Activated T-cell treated with anti-CD3 and anti-CD28 coated beads, Interleukin-2, amount 50 U/mL, for 72 hours (primary cell): ENCODE results near the gene GRID2. TPM values are rescaled to one million over a fixed set of nuclear protein-coding genes. Genes with fewer than 3 reads are reported as not detected.

Experiments used
- ATAC-seq, 2 donors: fragments of 150-1000 bp; cut with Tn5 transposase; replicated peaks in 1 of 2; 2 replicates each; pipeline ENCODE4 v1.10.0; 2021; ENCODE audit warnings: moderate library complexity in 2 of 2, mild to moderate bottlenecking in 1 of 2
- DNase-seq, 2 donors: peaks; one replicate each; pipeline ENCODE4 v3.0.0; 2021 to 2022; ENCODE audit warnings: mixed read lengths in 1 of 2
- H3K27ac Mint-ChIP-seq: one replicate; pipeline ENCODE4 v1.8.0; 2022; ENCODE audit warnings: mild to moderate bottlenecking, moderate library complexity, mixed read lengths
- H3K27me3 Mint-ChIP-seq: one replicate; pipeline ENCODE4 v1.8.0; 2022; ENCODE audit warnings: low read depth, mixed read lengths
- H3K36me3 Mint-ChIP-seq, 2 donors: one replicate each; pipeline ENCODE4 v1.8.0; 2022; ENCODE audit warnings: mixed read lengths in 2 of 2, mild to moderate bottlenecking in 1 of 2; ENCODE audit not compliant: insufficient read depth in 2 of 2
- H3K4me1 Mint-ChIP-seq: one replicate; pipeline ENCODE4 v1.8.0; 2022; ENCODE audit warnings: low read depth, mixed read lengths
- H3K4me3 Mint-ChIP-seq, 2 donors: one replicate each; pipeline ENCODE4 v1.8.0; 2022; ENCODE audit warnings: mild to moderate bottlenecking in 2 of 2, mixed read lengths in 2 of 2, moderate library complexity in 2 of 2
- H3K9me3 Mint-ChIP-seq, 2 donors: one replicate each; pipeline ENCODE4 v1.8.0; 2022; ENCODE audit warnings: mixed read lengths in 2 of 2
- total RNA-seq, 2 donors: library from RNA; stranded (reverse); gene quantifications; one replicate each; pipeline ENCODE4 v1.2.3, GENCODE V29; 2022

Gene GRID2
- total RNA-seq, 2 donors from 2014 or later = not detected

DNA sequence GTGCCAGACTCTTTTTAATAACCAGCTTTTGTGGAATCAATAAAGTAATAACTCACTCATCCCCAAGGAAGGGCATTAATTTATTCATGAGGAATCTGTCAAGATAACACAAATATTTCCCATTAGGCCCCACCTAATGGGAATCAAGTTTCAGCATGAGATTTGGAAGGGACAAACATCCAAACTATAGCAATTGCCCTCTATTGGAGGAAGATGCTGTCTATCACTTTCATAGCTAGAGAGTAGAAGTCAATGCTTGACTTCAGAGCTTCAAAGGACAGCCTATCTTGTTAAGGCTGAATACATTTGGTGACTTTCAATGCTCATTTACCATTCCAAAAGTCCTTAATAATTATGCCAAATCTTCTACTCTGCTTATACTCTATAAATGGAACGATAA, 1439.9 kb downstream of the GRID2 start:
- H3K4me3 Mint-ChIP-seq = no peak overlapping the region
- H3K4me1 Mint-ChIP-seq = no peaks in the 10 kb centered on the region
- H3K27ac Mint-ChIP-seq = no peak overlapping the region
- no peak for ATAC-seq
- DNase-seq = no peak
- H3K27me3 Mint-ChIP-seq = no peaks in the 10 kb centered on the region
- peaks cover 0 to 2% of the 10 kb centered on the region in 2 donors for H3K9me3 Mint-ChIP-seq
- no peaks in the 10 kb centered on the region for H3K36me3 Mint-ChIP-seq

DNA sequence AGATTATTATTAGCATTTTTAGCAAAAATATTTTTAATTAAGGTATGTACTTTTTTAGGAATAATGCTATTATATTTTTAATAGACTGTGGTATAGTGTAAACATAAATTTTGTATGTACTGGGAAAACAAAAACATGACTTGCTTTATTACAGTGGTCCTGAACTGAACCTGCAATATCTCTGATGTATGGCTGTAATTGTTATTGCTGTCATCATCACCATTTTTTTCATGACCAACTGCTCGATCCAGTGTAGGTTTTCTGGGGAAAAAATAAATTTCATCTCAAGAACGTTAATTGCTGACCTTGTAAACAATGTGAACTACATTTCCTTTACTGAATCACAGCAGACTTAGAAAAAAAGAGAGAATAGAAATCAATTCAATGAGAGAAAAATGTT, 1441.2 kb downstream of the GRID2 start:
- Mint-ChIP-seq H3K4me1 (no peaks in the 10 kb centered on the region), H3K36me3 (no peaks in the 10 kb centered on the region), H3K27me3 (no peaks in the 10 kb centered on the region), H3K9me3 (peaks cover 0 to 2% of the 10 kb centered on the region in 2 donors), H3K27ac (no peak overlapping the region), H3K4me3 (no peak overlapping the region)
- DNase-seq (no peak), ATAC-seq (no peak)

- Mint-ChIP-seq H3K4me3 (no peak overlapping the region), H3K9me3 (peaks cover 0 to 2% of the 10 kb centered on the region in 2 donors), H3K27me3 (no peaks in the 10 kb centered on the region), H3K4me1 (no peaks in the 10 kb centered on the region), H3K27ac (no peak overlapping the region), H3K36me3 (no peaks in the 10 kb centered on the region)
- ATAC-seq (no peak), DNase-seq (no peak)
These were observed 1442.3 kb downstream of the GRID2 start for GRCh38 chr4:93746031-93746430.

DNA sequence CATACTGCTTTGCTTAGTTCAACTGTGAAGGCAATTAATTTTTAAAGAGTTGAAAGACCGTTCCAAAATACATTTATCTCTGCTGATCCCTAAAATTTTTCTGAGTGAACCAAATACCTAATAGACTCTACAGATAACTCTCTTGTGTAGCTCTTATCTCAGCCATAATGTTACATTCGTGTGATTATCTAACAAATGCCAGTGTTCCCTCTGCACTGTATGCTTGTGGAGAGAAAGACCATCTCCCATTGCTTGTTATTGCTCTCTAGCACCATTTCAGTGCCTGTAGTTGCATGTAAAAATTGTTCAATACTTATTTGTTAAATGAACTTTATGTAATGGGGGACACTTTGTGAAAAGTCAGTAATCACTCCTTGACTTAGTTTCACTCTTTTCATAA, 1443.5 kb downstream of the GRID2 start:
- DNase-seq = no peak
- Mint-ChIP-seq H3K9me3 (peaks cover 0 to 2% of the 10 kb centered on the region in 2 donors), H3K4me1 (no peaks in the 10 kb centered on the region), H3K4me3 (no peak overlapping the region), H3K27ac (no peak overlapping the region), H3K27me3 (no peaks in the 10 kb centered on the region), H3K36me3 (no peaks in the 10 kb centered on the region)
- no peak for ATAC-seq

GRCh38 chr4:93748373-93749291, 1444.9 kb downstream of the GRID2 start:
- Mint-ChIP-seq H3K27ac (no peak overlapping the region), H3K36me3 (no peaks in the 10 kb centered on the region), H3K27me3 (no peaks in the 10 kb centered on the region), H3K9me3 (peaks cover 0 to 2% of the 10 kb centered on the region in 2 donors), H3K4me3 (no peak overlapping the region), H3K4me1 (no peaks in the 10 kb centered on the region)
- DNase-seq (no peak), ATAC-seq (no peak)

DNA sequence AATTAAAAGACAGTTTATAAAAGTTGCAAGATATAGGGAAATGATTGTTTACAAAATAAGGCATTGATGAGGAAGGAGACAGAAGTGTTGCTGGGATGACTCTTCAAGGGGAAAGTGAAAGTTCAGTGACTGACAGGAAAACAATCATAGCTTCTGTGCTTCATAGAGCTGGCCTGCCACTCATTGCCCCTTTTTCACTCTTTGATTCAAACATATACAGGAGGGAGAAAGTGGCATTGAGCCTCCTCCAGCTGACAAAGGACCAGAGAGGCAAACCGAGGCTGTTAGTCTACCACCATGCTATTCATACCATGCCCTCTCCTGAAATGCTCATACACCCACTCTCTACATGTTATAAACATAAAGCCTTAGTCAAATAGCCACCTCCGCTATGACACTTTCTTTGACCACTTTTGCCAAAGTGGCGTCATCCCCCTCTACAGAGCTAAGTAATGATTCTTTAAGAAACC, 1445.6 kb downstream of the GRID2 start:
- Mint-ChIP-seq H3K4me1 (no peaks in the 10 kb centered on the region), H3K9me3 (no peaks in the 10 kb centered on the region), H3K36me3 (no peaks in the 10 kb centered on the region), H3K27me3 (no peaks in the 10 kb centered on the region), H3K4me3 (no peak overlapping the region), H3K27ac (no peak overlapping the region)
- ATAC-seq = peak; percentile 32 to 90
- peak; percentile 0 to 1 for DNase-seq

GRCh38 chr4:93751411-93751810, 1447.6 kb downstream of the GRID2 start:
- no peak overlapping the region for H3K4me3 Mint-ChIP-seq
- no peaks in the 10 kb centered on the region for H3K27me3 Mint-ChIP-seq
- no peak overlapping the region for H3K27ac Mint-ChIP-seq
- no peak for ATAC-seq
- H3K36me3 Mint-ChIP-seq = no peaks in the 10 kb centered on the region
- H3K4me1 Mint-ChIP-seq = no peaks in the 10 kb centered on the region
- H3K9me3 Mint-ChIP-seq = no peaks in the 10 kb centered on the region
- no peak for DNase-seq

DNA sequence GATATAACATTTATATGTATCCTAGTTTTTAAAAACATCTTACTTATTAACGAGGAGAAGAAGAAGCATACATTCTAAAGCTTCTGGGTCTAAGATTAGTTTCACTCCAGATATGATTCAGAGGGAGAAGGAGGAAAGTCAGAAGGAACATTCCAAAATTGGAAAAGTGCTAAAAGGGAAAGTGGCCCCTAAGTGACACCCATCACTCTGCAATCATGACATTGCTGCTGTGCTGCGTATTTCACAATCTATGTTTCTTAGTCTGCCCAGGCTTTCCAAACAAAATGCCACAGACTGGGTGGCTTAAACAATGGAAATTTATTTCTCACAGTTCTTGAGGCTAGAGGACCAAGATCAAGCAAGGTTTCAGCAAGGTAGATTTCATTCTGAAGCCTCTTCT, 1452.3 kb downstream of the GRID2 start:
- no peaks in the 10 kb centered on the region for H3K4me1 Mint-ChIP-seq
- ATAC-seq = no peak
- no peak for DNase-seq
- no peaks in the 10 kb centered on the region for H3K9me3 Mint-ChIP-seq
- H3K36me3 Mint-ChIP-seq = no peaks in the 10 kb centered on the region
- H3K27me3 Mint-ChIP-seq = no peaks in the 10 kb centered on the region
- no peak overlapping the region for H3K27ac Mint-ChIP-seq
- H3K4me3 Mint-ChIP-seq = no peak overlapping the region

- Mint-ChIP-seq H3K9me3 (no peaks in the 10 kb centered on the region), H3K27ac (no peak overlapping the region), H3K4me3 (no peak overlapping the region), H3K27me3 (no peaks in the 10 kb centered on the region), H3K36me3 (no peaks in the 10 kb centered on the region), H3K4me1 (no peaks in the 10 kb centered on the region)
- DNase-seq = no peak
- no peak for ATAC-seq
These were observed 1455.7 kb downstream of the GRID2 start for GRCh38 chr4:93759506-93759905.

- no peaks in the 10 kb centered on the region for H3K9me3 Mint-ChIP-seq
- H3K4me3 Mint-ChIP-seq = no peak overlapping the region
- no peak for DNase-seq
These were observed 1456.5 kb downstream of the GRID2 start for GRCh38 chr4:93760284-93760683.

DNA sequence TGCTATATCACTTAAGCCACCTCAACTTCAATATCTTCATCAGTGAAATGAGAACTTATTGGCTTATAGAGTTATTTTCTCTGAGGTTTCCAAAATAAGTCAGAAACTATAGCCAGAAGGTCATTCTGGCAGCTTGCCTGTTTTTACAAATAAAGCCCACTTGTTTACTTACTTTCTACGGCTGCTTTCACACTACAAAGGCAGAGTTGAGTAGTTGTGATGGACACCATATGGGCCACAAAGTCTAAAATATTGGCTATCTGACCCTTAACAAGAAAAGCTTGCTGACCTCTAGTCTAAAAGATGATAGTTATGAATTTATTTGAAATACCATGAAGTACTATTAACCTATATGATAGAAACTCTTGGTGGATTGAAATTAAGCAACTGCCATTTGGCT, 1457.5 kb downstream of the GRID2 start:
- Mint-ChIP-seq H3K27ac (no peak overlapping the region), H3K36me3 (no peaks in the 10 kb centered on the region), H3K9me3 (no peaks in the 10 kb centered on the region), H3K27me3 (no peaks in the 10 kb centered on the region), H3K4me3 (no peak overlapping the region), H3K4me1 (no peaks in the 10 kb centered on the region)
- ATAC-seq (no peak), DNase-seq (no peak)

More at GRCh38 chr4:93760284-93760683, 1456.5 kb downstream of the GRID2 start:
- Mint-ChIP-seq H3K4me1 (no peaks in the 10 kb centered on the region), H3K27ac (no peak overlapping the region), H3K27me3 (no peaks in the 10 kb centered on the region), H3K36me3 (no peaks in the 10 kb centered on the region)
- ATAC-seq = no peak

DNA sequence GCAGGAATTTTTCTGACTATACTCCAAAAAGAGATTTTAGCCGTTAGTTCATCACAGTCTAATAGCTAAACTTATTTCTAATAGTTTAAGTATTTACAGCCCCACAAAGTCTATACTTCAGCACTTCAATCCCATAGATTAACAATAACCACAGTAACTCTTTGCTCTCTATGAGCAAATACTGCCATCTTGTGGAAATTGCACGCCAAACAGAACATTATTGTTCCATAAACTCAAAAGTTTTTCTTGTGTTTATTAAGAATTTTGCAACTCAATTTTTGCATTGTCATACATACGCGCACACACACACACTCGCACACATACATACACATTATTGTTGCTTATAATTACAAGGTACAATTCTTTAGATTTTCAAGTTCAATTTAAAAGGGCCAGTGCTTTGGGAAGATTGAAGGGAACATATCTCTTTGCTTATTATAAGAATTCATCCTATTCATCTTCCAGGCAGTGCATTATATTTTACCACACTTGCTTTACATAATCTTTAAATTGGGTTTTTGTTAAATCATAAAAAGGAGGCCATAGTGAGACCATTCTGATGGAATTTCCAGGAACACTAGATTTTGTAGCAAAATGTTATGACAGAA, 1461.0 kb downstream of the GRID2 start:
- H3K27me3 Mint-ChIP-seq = no peaks in the 10 kb centered on the region
- no peaks in the 10 kb centered on the region for H3K4me1 Mint-ChIP-seq
- H3K27ac Mint-ChIP-seq = no peak overlapping the region
- H3K9me3 Mint-ChIP-seq = no peaks in the 10 kb centered on the region
- DNase-seq (peak in 1 of 2 donors; percentile 3), ATAC-seq (no peak)
- H3K36me3 Mint-ChIP-seq = no peaks in the 10 kb centered on the region
- H3K4me3 Mint-ChIP-seq = no peak overlapping the region

DNA sequence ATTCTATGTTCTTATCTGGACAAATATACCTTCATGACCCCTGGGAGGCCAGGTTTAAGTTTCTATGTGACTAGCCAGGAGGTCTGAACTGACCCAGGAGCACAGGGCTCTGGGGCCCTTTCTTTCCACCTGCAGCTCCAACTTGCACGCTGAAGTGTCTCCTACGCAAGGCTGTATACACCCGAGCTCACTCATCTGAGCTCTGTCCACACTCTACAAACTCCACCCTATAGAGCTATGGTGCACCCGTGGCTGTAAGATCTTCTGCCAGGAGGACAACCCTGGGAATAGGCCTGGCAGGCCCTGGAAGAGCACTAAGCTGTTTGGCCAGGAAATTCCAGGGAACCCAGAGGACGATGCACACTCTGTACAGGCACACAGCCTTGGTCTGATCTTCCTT, 1464.2 kb downstream of the GRID2 start:
- Mint-ChIP-seq H3K4me1 (no peaks in the 10 kb centered on the region), H3K27ac (no peak overlapping the region), H3K9me3 (no peaks in the 10 kb centered on the region), H3K36me3 (no peaks in the 10 kb centered on the region), H3K4me3 (no peak overlapping the region), H3K27me3 (no peaks in the 10 kb centered on the region)
- no peak for ATAC-seq
- DNase-seq = no peak
